GM12878 (cell line): ENCODE data around the gene FTH1. TPM values are rescaled to one million over a fixed set of nuclear protein-coding genes. Genes with fewer than 3 reads are reported as not detected.

Experiments
- ASH2L ChIP-seq: fragments of 300-600, 200-600 bp; sonication (generic); IDR thresholded peaks from 2 replicates; pipeline ENCODE4 v1.6.1; 2017; ENCODE audit warnings: low read depth, mild to moderate bottlenecking, borderline replicate concordance
- EP300 ChIP-seq, 2 experiments: fragments of 150-350 bp in 1 of 2; IDR thresholded peaks; 2 replicates each; pipeline ENCODE4 v1.6.1; 2011 to 2012; ENCODE audit warnings: low read depth in 2 of 2, low read length in 2 of 2, borderline replicate concordance in 1 of 2, improper control_type of control experiment in 1 of 2, inconsistent platforms in 1 of 2; ENCODE audit not compliant: control insufficient read depth in 1 of 2
- KDM1A ChIP-seq: fragments of 200-600 bp; sonication (generic); IDR thresholded peaks from 2 replicates; pipeline ENCODE4 v1.6.1; 2016; ENCODE audit warnings: borderline replicate concordance
- MTA2 ChIP-seq: fragments of 450-650 bp; IDR thresholded peaks from 2 replicates; pipeline ENCODE4 v1.6.1; 2016; ENCODE audit warnings: low read depth, mild to moderate bottlenecking, moderate library complexity
- NFIC ChIP-seq: IDR thresholded peaks from 2 replicates; pipeline ENCODE4 v1.6.1; 2012; ENCODE audit warnings: low read depth, mild to moderate bottlenecking, inconsistent platforms, low read length, moderate library complexity
- NFXL1 ChIP-seq: fragments of 450-650 bp; IDR thresholded peaks from 2 replicates; pipeline ENCODE4 v1.6.1; 2017; ENCODE audit warnings: antibody characterized with exemption, mild to moderate bottlenecking, borderline replicate concordance
- NR2C2 ChIP-seq: IDR thresholded peaks from 2 replicates; pipeline ENCODE4 v1.6.1; 2011; ENCODE audit warnings: borderline replicate concordance, low read depth; ENCODE audit not compliant: control insufficient read depth, insufficient read length
- POLR2A ChIP-seq: IDR thresholded peaks from 2 replicates; pipeline ENCODE4 v1.6.1; 2011; ENCODE audit warnings: low read depth, mild to moderate bottlenecking, low read length
- SIX5 ChIP-seq: IDR thresholded peaks from 2 replicates; pipeline ENCODE4 v1.6.1; 2011; ENCODE audit warnings: mild to moderate bottlenecking, low read depth, low read length, moderate library complexity; ENCODE audit not compliant: severe bottlenecking
- STAT1 ChIP-seq: fragments of 450-650 bp; conservative IDR thresholded peaks from 2 replicates; pipeline ENCODE4 v1.6.1; 2014; ENCODE audit warnings: antibody characterized with exemption, mild to moderate bottlenecking
- TARDBP ChIP-seq: IDR thresholded peaks from 2 replicates; pipeline ENCODE4 v1.6.1; 2016; ENCODE audit warnings: borderline replicate concordance
- ZBTB40 ChIP-seq: fragments of 450-650 bp; IDR thresholded peaks from 2 replicates; pipeline ENCODE4 v1.6.1; 2016; ENCODE audit warnings: mild to moderate bottlenecking, moderate library complexity, borderline replicate concordance
- ZNF274 ChIP-seq: IDR thresholded peaks from one replicate; pipeline ENCODE4 v1.8.0; 2011; ENCODE audit not compliant: insufficient read length, insufficient read depth
- ZNF687 ChIP-seq: fragments of 450-650 bp; IDR thresholded peaks from 2 replicates; pipeline ENCODE4 v1.6.1; 2017; ENCODE audit warnings: mild to moderate bottlenecking, moderate library complexity
- polyA plus RNA-seq, 11 experiments: library from polyadenylated mRNA; depleted of rRNA in 4 of 11; unstranded in 6 of 11; stranded (reverse) in 5 of 11; fragments of >200 nt; fragmentation: Nextera tagmentation in 4 of 11; fragmentation: Illumina TruSeq in 1 of 11; extraction: Ambion mirVana in 4 of 11; extraction: Trizol in 1 of 11; gene quantifications; 1 replicate in 1 of 11; 2 replicates in 10 of 11; pipeline versions ENCODE4 v1.2.1 to v1.2.3, GENCODE V29; 2011 to 2016; ENCODE audit warnings: inconsistent platforms in 2 of 11, missing spikeins in 2 of 11, low read depth in 1 of 11
- total RNA-seq, 4 experiments: library from RNA; depleted of rRNA in 3 of 4; stranded (reverse); fragments of >200 nt in 3 of 4; fragmentation: Illumina TruSeq in 1 of 4; extraction: Trizol in 1 of 4; gene quantifications; 2 replicates each; pipeline versions ENCODE4 v1.2.1 to v1.2.3, GENCODE V29; 2013 to 2021
- TF ChIP-seq, protein P1 (sequence below): fragments of 150-350 bp; IDR thresholded peaks from 2 replicates; pipeline ENCODE4 v1.6.1; 2016; ENCODE audit warnings: low read depth, low read length

FTH1 gene
- total and polyA plus RNA-seq, 10 of the 15 experiments (the other 5 are each of a cell fraction or from before 2014, with no cell fraction given): 289 to 4,154 (median 960) TPM

- TF ChIP-seq, protein P1, sequence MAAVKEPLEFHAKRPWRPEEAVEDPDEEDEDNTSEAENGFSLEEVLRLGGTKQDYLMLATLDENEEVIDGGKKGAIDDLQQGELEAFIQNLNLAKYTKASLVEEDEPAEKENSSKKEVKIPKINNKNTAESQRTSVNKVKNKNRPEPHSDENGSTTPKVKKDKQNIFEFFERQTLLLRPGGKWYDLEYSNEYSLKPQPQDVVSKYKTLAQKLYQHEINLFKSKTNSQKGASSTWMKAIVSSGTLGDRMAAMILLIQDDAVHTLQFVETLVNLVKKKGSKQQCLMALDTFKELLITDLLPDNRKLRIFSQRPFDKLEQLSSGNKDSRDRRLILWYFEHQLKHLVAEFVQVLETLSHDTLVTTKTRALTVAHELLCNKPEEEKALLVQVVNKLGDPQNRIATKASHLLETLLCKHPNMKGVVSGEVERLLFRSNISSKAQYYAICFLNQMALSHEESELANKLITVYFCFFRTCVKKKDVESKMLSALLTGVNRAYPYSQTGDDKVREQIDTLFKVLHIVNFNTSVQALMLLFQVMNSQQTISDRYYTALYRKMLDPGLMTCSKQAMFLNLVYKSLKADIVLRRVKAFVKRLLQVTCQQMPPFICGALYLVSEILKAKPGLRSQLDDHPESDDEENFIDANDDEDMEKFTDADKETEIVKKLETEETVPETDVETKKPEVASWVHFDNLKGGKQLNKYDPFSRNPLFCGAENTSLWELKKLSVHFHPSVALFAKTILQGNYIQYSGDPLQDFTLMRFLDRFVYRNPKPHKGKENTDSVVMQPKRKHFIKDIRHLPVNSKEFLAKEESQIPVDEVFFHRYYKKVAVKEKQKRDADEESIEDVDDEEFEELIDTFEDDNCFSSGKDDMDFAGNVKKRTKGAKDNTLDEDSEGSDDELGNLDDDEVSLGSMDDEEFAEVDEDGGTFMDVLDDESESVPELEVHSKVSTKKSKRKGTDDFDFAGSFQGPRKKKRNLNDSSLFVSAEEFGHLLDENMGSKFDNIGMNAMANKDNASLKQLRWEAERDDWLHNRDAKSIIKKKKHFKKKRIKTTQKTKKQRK: no peak
- TF ChIP-seq ASH2L: 0 out of 2 replicates have a peak, but pooled peaks have one; percentile 27
- TF ChIP-seq KDM1A: no peak
- TF ChIP-seq ZNF274: no peak
- TF ChIP-seq NR2C2: no peak
- TF ChIP-seq EP300 (IDR thresholded peaks at IDR 0.05; ENCODE audit: borderline replicate concordance in 1 of 2, control insufficient read depth in 1 of 2, low read depth in 2 of 2, low read length in 2 of 2): no peak
- no peak for TF ChIP-seq TARDBP
- peak; percentile 79 for TF ChIP-seq POLR2A
- no peak for TF ChIP-seq ZBTB40
- no peak for TF ChIP-seq SIX5
- no peak for TF ChIP-seq NFXL1
- no peak for TF ChIP-seq MTA2
- TF ChIP-seq NFIC: no peak
- TF ChIP-seq STAT1: no peak
- TF ChIP-seq ZNF687: peak; percentile 93
Observed at GRCh38 chr11:61967116-61967923, at the start of gene FTH1 (continued).
